ENCODE results near the gene GNG12.

The GNG12 gene

DNA sequence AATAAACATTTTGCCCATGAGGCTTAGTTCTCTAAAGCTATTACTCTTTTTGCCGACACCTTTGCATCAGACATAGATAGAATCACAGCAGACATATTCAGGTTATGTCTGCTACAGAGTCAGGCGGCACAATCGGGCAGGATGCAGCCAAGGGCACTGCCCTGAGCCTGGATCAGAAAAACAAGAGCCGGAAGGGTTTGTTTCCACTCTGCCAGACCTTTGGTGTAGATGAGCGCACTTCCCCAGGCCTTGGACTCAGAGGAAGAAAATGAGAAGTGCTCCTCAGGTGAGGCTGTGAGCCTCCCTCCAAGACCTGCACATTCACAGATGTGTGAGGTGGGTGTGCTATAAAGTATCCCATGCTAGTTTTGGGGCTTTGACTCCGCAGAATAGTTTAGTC lies 43.7 kb downstream of the GNG12 start:
- H3K4me3 ChIP-seq (ENCODE audit: low read depth, low read length), result no peak overlapping the region
- TF ChIP-seq POLR2A (IDR thresholded peaks at IDR 0.05; ENCODE audit: extremely low read depth, insufficient read length) (no peak), MYC (IDR thresholded peaks at IDR 0.05; ENCODE audit: low read depth, low read length) (no peak)
- TF ChIP-seq, protein P1, sequence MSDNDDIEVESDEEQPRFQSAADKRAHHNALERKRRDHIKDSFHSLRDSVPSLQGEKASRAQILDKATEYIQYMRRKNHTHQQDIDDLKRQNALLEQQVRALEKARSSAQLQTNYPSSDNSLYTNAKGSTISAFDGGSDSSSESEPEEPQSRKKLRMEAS (IDR thresholded peaks at IDR 0.05; ENCODE audit: low read depth, low read length), result no peak
- TF ChIP-seq, protein P2, sequence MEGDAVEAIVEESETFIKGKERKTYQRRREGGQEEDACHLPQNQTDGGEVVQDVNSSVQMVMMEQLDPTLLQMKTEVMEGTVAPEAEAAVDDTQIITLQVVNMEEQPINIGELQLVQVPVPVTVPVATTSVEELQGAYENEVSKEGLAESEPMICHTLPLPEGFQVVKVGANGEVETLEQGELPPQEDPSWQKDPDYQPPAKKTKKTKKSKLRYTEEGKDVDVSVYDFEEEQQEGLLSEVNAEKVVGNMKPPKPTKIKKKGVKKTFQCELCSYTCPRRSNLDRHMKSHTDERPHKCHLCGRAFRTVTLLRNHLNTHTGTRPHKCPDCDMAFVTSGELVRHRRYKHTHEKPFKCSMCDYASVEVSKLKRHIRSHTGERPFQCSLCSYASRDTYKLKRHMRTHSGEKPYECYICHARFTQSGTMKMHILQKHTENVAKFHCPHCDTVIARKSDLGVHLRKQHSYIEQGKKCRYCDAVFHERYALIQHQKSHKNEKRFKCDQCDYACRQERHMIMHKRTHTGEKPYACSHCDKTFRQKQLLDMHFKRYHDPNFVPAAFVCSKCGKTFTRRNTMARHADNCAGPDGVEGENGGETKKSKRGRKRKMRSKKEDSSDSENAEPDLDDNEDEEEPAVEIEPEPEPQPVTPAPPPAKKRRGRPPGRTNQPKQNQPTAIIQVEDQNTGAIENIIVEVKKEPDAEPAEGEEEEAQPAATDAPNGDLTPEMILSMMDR (IDR thresholded peaks at IDR 0.05; ENCODE audit: low read depth, low read length), result no peak

DNA sequence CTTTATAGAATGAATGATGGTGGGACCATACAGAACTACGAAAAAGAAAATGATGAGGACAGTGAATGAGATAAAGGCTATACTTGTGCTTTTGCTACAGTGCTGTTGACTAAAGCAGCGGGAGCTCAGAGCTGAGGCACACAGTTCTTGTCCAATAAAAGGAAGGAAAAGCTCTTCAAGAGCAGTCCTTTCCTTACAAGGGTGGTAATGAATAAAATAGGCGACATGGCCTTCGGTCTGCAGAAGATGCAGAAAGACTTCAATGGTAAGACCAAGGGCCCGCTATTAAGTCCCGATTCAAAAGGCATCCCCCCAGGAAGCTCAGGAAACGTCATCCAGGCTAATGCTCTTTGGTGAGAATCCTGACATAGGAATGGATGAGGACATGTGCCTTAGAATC lies 44.4 kb downstream of the GNG12 start:
- DNase-seq (ENCODE audit: low read depth), result no peak
- no peak overlapping the region for H3K4me3 ChIP-seq (ENCODE audit: low read depth, low read length)
- TF ChIP-seq, protein P1 (IDR thresholded peaks at IDR 0.05; ENCODE audit: low read depth, low read length), result no peak
- TF ChIP-seq, protein P2 (IDR thresholded peaks at IDR 0.05; ENCODE audit: low read depth, low read length), result no peak
- TF ChIP-seq MYC (IDR thresholded peaks at IDR 0.05; ENCODE audit: low read depth, low read length) (no peak), POLR2A (IDR thresholded peaks at IDR 0.05; ENCODE audit: extremely low read depth, insufficient read length) (no peak)

More for the DNA sequence above, 43.7 kb downstream of the GNG12 start:
- no peak for DNase-seq (ENCODE audit: low read depth)

DNA sequence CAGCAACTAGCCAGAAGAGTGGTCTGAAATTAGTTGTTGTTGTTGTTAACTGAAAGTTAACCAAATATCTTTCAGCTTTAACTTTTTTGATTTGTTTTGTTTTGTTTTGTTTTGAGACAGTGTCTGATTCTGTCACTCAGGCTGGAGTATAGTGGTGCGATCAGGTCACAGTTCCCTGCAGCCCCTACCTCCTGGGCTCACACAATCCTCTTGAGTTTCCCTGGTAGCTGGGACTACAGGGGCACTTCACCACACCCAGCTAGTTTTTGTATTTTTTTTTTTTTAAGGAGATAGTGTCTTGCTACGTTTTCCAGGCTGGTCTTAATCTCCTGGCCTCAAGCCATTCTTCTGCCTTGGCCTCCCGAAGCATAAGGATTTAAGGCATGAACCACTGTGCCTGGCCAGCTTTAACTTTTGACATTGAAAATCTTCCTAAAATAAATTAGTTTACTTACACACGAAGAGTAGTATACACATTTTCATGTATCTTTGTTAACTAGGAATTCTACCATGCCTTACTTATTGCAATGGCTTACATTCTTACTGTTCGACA lies 45.0 kb downstream of the GNG12 start:
- no peak for TF ChIP-seq MYC (IDR thresholded peaks at IDR 0.05; ENCODE audit: low read depth, low read length)
- H3K4me3 ChIP-seq (ENCODE audit: low read depth, low read length), result no peak overlapping the region
- DNase-seq (ENCODE audit: low read depth), result no peak

DNA sequence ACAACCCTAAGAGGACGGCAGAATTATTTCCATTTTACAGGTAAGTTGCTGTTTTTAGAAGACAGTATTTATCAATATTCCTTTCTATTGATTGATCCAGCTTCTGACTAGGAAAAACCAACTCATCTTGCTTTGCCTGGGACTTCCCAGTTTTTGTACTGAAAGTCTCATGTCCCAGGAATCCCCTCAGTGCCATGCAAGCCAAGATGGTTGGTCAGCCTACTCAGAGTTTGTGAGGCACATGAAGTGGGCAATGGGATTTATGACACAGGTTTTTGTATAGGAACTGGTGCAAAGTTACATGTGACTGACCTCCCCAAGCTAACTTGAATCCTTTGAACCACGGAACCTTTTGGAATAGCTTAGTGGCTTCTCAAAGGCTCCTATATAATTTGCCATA lies 45.5 kb downstream of the GNG12 start:
- DNase-seq (ENCODE audit: low read depth), result no peak
- TF ChIP-seq POLR2A (IDR thresholded peaks at IDR 0.05; ENCODE audit: extremely low read depth, insufficient read length) (no peak), MYC (IDR thresholded peaks at IDR 0.05; ENCODE audit: low read depth, low read length) (no peak)
- TF ChIP-seq, protein P1 (IDR thresholded peaks at IDR 0.05; ENCODE audit: low read depth, low read length), result no peak
- TF ChIP-seq, protein P2 (IDR thresholded peaks at IDR 0.05; ENCODE audit: low read depth, low read length), result no peak
- H3K4me3 ChIP-seq (ENCODE audit: low read depth, low read length), result no peak overlapping the region

DNA sequence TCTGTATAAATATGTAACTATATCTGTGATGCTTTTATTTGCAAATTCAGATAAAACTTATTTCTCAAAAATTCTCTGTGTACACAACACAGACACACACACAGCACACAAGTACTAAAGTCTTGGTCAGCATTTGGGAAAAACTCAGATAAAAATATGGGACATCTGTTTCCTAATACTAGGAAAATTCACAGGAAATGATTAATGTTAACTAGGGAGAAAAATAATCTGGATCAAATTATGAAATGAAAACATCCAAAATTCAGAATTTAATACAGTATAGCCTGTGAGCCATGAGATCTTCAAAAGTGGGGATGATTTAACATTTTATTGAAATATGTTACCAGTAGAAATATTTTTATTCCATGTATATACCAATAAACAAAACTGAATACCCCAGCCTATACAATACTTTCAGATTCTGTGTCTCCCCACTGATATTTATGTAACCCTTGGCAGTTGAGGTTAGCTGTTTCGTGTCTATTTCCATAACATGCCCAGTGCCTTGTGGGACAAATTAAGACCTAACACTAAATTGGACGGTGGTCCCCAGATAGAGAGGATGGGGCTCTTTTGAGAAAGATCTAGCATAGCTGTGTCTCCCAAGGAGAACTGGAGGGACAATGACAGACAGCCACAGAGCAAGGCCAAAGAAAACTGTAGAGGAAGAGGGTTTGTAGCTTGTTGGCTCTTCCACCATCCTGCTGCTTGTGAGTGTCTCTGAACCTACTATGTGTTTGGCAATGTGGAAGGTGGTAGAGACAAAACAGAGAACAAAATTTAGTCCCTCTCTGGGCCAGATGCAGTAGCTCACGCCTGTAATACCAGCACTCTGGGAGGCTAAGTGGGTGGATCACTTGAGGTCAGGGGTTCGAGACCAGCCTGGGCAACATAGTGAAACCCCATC lies 47.2 kb downstream of the GNG12 start:
- DNase-seq (ENCODE audit: low read depth), result no peak
- TF ChIP-seq, protein P1 (IDR thresholded peaks at IDR 0.05; ENCODE audit: low read depth, low read length), result no peak
- TF ChIP-seq POLR2A (IDR thresholded peaks at IDR 0.05; ENCODE audit: extremely low read depth, insufficient read length), result no peak
- TF ChIP-seq MYC (IDR thresholded peaks at IDR 0.05; ENCODE audit: low read depth, low read length), result no peak
- TF ChIP-seq, protein P2 (IDR thresholded peaks at IDR 0.05; ENCODE audit: low read depth, low read length), result no peak
- no peak overlapping the region for H3K4me3 ChIP-seq (ENCODE audit: low read depth, low read length)

DNA sequence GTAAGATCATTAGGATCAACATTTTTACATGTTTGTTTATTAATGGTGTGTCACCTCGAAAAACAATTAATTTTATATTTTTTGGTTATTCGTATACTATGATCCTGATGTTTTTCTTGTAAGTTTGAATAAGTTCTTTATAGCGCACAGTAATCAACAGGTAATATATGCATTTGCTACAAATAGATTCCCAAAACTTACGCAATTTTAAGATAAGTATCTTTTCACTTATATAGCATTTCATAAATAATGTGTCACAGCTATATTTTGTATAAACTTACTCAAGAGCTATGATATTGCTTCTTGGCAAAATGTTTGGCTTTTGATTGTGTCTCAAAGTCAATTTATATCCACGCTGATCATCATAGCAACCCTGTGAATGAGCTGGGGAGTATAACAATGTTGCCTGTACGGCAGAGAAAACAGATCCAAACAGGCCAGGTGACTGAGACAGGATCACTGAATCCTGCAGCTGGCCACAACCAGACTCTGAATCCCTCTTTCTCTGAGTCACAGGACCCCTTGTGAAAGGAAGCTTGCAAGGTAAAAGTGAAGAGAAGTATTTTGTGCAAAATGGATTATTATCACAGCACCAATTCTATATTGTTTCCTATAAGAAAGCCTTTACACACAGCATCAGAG lies 48.6 kb downstream of the GNG12 start:
- no peak for DNase-seq (ENCODE audit: low read depth)
- no peak for TF ChIP-seq MYC (IDR thresholded peaks at IDR 0.05; ENCODE audit: low read depth, low read length)
- TF ChIP-seq, protein P2 (IDR thresholded peaks at IDR 0.05; ENCODE audit: low read depth, low read length), result no peak
- TF ChIP-seq, protein P1 (IDR thresholded peaks at IDR 0.05; ENCODE audit: low read depth, low read length), result no peak
- TF ChIP-seq POLR2A (IDR thresholded peaks at IDR 0.05; ENCODE audit: extremely low read depth, insufficient read length), result no peak
- H3K4me3 ChIP-seq (ENCODE audit: low read depth, low read length), result no peak overlapping the region

Measured in NB4 (cell line).